H1 (cell line): ENCODE measurements around the gene CTBP2. TPM values are rescaled to one million over a fixed set of nuclear protein-coding genes. Genes with fewer than 3 reads are reported as not detected.

Experiments
- CTCF ChIA-PET: fragments of 300-600 bp; sonication (Branson Sonifier 250); formaldehyde crosslinking; loops from one replicate; lab custom pipeline; 2021; ENCODE audit not compliant: partially characterized antibody; lab: Charles Lee
- POLR2A ChIA-PET: fragments of 300-600 bp; sonication (Branson Sonifier 250); formaldehyde crosslinking; loops from one replicate; lab custom pipeline; 2021; ENCODE audit warnings: inconsistent platforms; ENCODE audit not compliant: partially characterized antibody; lab: Charles Lee
- DNase-seq, 2 experiments: peaks; one replicate each; pipeline versions ENCODE4 v3.0.0 to v3.0.0-alpha.2; 2010 to 2022; ENCODE audit warnings: low spot score in 2 of 2, low read depth in 1 of 2, mixed read lengths in 1 of 2
- FAIRE-seq: peaks from 2 replicates; lab custom pipeline; 2011; peaks lifted over from hg19 to GRCh38; lab: Jason Lieb, UNC
- H2AFZ ChIP-seq: 2 replicates; pipeline ENCODE4 v1.8.1; 2012; ENCODE audit warnings: low read length, inconsistent platforms
- H2AK5ac ChIP-seq: 2 replicates; pipeline ENCODE4 v1.6.1; 2013; ENCODE audit warnings: low read depth, low read length
- H2BK120ac ChIP-seq: replicated peaks from 2 replicates; pipeline ENCODE3; 2013; ENCODE audit warnings: low read depth, low read length, inconsistent platforms
- H2BK12ac ChIP-seq: 2 replicates; pipeline ENCODE4 v1.6.1; 2013; ENCODE audit warnings: low read depth, low read length
- H2BK15ac ChIP-seq: 2 replicates; pipeline ENCODE4 v1.6.1; 2013; ENCODE audit warnings: low read length
- H2BK20ac ChIP-seq: 2 replicates; pipeline ENCODE4 v1.6.1; 2013; ENCODE audit warnings: low read length
- H2BK5ac ChIP-seq: 2 replicates; pipeline ENCODE4 v1.6.1; 2013; ENCODE audit warnings: low read depth, low read length
- H3K14ac ChIP-seq: 2 replicates; pipeline ENCODE4 v1.6.1; 2013; ENCODE audit warnings: inconsistent platforms; ENCODE audit not compliant: insufficient read length
- H3K18ac ChIP-seq: 2 replicates; pipeline ENCODE4 v1.6.1; 2013; ENCODE audit warnings: low read length; ENCODE audit errors: extremely low read depth
- H3K23ac ChIP-seq: 2 replicates; pipeline ENCODE4 v1.6.1; 2013; ENCODE audit warnings: inconsistent platforms; ENCODE audit not compliant: insufficient read length
- H3K23me2 ChIP-seq: 2 replicates; pipeline ENCODE4 v1.6.1; 2013; ENCODE audit warnings: low read depth, low read length
- H3K27ac ChIP-seq: 2 replicates; pipeline ENCODE4 v1.6.1; 2011; ENCODE audit warnings: low read depth, low read length, inconsistent platforms
- H3K27me3 ChIP-seq, 4 experiments: replicated peaks in 1 of 4; 1 replicate in 1 of 4; 2 replicates in 3 of 4; pipeline versions ENCODE4 v1.6.1 to v1.8.1; 2011 to 2013; ENCODE audit warnings: low read length in 3 of 4, mild to moderate bottlenecking in 3 of 4, inconsistent platforms in 2 of 4, mixed read lengths in 2 of 4, moderate library complexity in 1 of 4; ENCODE audit not compliant: control insufficient read depth in 3 of 4, insufficient read depth in 3 of 4; ENCODE audit errors: extremely low read depth in 1 of 4
- H3K36me3 ChIP-seq, 4 experiments: 2 replicates each; pipeline versions ENCODE4 v1.6.1 to v1.8.1; 2011 to 2013; ENCODE audit warnings: mild to moderate bottlenecking in 4 of 4, low read length in 3 of 4, moderate library complexity in 2 of 4, control low read depth in 1 of 4, inconsistent platforms in 1 of 4; ENCODE audit not compliant: insufficient read depth in 4 of 4, control insufficient read depth in 2 of 4
- H3K4ac ChIP-seq: replicated peaks from 2 replicates; pipeline ENCODE3; 2013; ENCODE audit warnings: low read length, low read depth, mixed read lengths, inconsistent platforms; ENCODE audit not compliant: insufficient read length
- H3K4me1 ChIP-seq, 4 experiments: replicated peaks in 1 of 4; 1 replicate in 1 of 4; 2 replicates in 3 of 4; pipeline versions ENCODE4 v1.6.1 to v1.8.1; 2011 to 2013; ENCODE audit warnings: low read length in 3 of 4, inconsistent platforms in 2 of 4, mixed read lengths in 1 of 4; ENCODE audit not compliant: insufficient read depth in 4 of 4, control insufficient read depth in 3 of 4
- H3K4me2 ChIP-seq, 2 experiments: 2 replicates each; pipeline versions ENCODE4 v1.6.1 to v1.8.1; 2011 to 2013; ENCODE audit warnings: low read depth in 2 of 2, low read length in 2 of 2, control low read depth in 1 of 2, inconsistent platforms in 1 of 2, mild to moderate bottlenecking in 1 of 2; ENCODE audit not compliant: insufficient read depth in 1 of 2
- H3K4me3 ChIP-seq, 4 experiments: fragments of 200-600, 300-600 bp in 1 of 4; sonication (generic), shearing (Covaris generic), sonication (Bioruptor Twin) in 1 of 4; 2 replicates each; pipeline versions ENCODE4 v1.5.1 to v1.8.1; 2011 to 2016; ENCODE audit warnings: low read length in 4 of 4, low read depth in 3 of 4, control low read depth in 2 of 4, inconsistent platforms in 2 of 4, mild to moderate bottlenecking in 2 of 4, mixed read lengths in 1 of 4, moderate library complexity in 1 of 4; ENCODE audit not compliant: insufficient read depth in 2 of 4; ENCODE audit errors: extremely low read depth in 1 of 4
- H3K56ac ChIP-seq: replicated peaks from 2 replicates; pipeline ENCODE3; 2013; ENCODE audit warnings: low read depth, mild to moderate bottlenecking, mixed read lengths, low read length, inconsistent platforms; ENCODE audit not compliant: insufficient read length
- H3K79me1 ChIP-seq: 2 replicates; pipeline ENCODE4 v1.6.1; 2013; ENCODE audit warnings: low read depth, low read length, control low read depth
- H3K79me2 ChIP-seq, 2 experiments: 2 replicates each; pipeline versions ENCODE4 v1.6.1 to v1.8.1; 2012 to 2013; ENCODE audit warnings: low read length in 2 of 2, mild to moderate bottlenecking in 2 of 2, inconsistent platforms in 1 of 2; ENCODE audit not compliant: insufficient read depth in 2 of 2, control insufficient read depth in 1 of 2
- H3K9ac ChIP-seq, 4 experiments: replicated peaks in 1 of 4; 1 replicate in 1 of 4; 2 replicates in 3 of 4; pipeline versions ENCODE4 v1.6.1 to v1.8.1; 2011 to 2013; ENCODE audit warnings: low read depth in 3 of 4, low read length in 3 of 4, control low read depth in 2 of 4, mild to moderate bottlenecking in 2 of 4, moderate library complexity in 2 of 4, inconsistent platforms in 1 of 4; ENCODE audit errors: extremely low read depth in 1 of 4
- H3K9me3 ChIP-seq, 2 experiments: 2 replicates each; pipeline versions ENCODE4 v1.6.1 to v1.8.1; 2012 to 2013; ENCODE audit warnings: mild to moderate bottlenecking in 2 of 2, moderate library complexity in 2 of 2, control low read depth in 1 of 2, inconsistent platforms in 1 of 2, low read depth in 1 of 2, low read length in 1 of 2, mixed read lengths in 1 of 2; ENCODE audit not compliant: insufficient read depth in 2 of 2
- H4K20me1 ChIP-seq, 2 experiments: replicated peaks in 1 of 2; 2 replicates each; pipeline versions ENCODE3 to v1.8.1; 2011 to 2013; ENCODE audit warnings: inconsistent platforms in 2 of 2, low read length in 2 of 2, mild to moderate bottlenecking in 1 of 2; ENCODE audit not compliant: insufficient read depth in 2 of 2, control insufficient read depth in 1 of 2
- H4K5ac ChIP-seq: 2 replicates; pipeline ENCODE4 v1.6.1; 2013; ENCODE audit warnings: low read length, low read depth, mixed read lengths, inconsistent platforms; ENCODE audit not compliant: insufficient read length
- H4K8ac ChIP-seq: 2 replicates; pipeline ENCODE4 v1.8.0; 2013; ENCODE audit warnings: mild to moderate bottlenecking, moderate library complexity, low read length, inconsistent platforms; ENCODE audit not compliant: insufficient read depth; ENCODE audit errors: extremely low read depth
- H4K91ac ChIP-seq: replicated peaks from 2 replicates; pipeline ENCODE3; 2013; ENCODE audit warnings: low read length, mixed read lengths, inconsistent platforms; ENCODE audit not compliant: insufficient read length
- ASH2L ChIP-seq: fragments of 200-600, 300-600 bp; sonication (generic); IDR thresholded peaks from one replicate; pipeline ENCODE4 v1.7.1; 2017; ENCODE audit warnings: low read length
- ATF2 ChIP-seq: IDR thresholded peaks from 2 replicates; pipeline ENCODE4 v1.6.1; 2012; ENCODE audit warnings: low read length, inconsistent platforms
- CBX8 ChIP-seq: fragments of 300-800, 300-1000 bp; sonication (generic); IDR thresholded peaks from 2 replicates; pipeline ENCODE4 v1.7.1; 2016; ENCODE audit warnings: low read depth, low read length, borderline replicate concordance
- MAX ChIP-seq: IDR thresholded peaks from 2 replicates; pipeline ENCODE4 v1.6.1; 2012; ENCODE audit warnings: inconsistent platforms
- SP1 ChIP-seq: IDR thresholded peaks from 2 replicates; pipeline ENCODE4 v1.6.1; 2011; ENCODE audit warnings: low read depth, low read length
- WGBS, 2 experiments: shearing (Covaris generic) in 1 of 2; methylation state at CpG; one replicate each; pipeline versions ENCODE4 v1.1.6 to v1.1.7; 2013 to 2015; ENCODE audit warnings: low lambda C conversion rate in 2 of 2, mixed read lengths in 2 of 2, inconsistent platforms in 1 of 2, low coverage in 1 of 2, missing lambda C conversion rate in 1 of 2; ENCODE audit not compliant: insufficient replicate concordance in 2 of 2, insufficient coverage in 1 of 2, insufficient read length in 1 of 2; ENCODE audit errors: extremely low coverage in 1 of 2, missing lambda C conversion rate in 1 of 2; 5-methylcytosine and 5-hydroxymethylcytosine counted together
- polyA plus RNA-seq, 7 experiments: library from polyadenylated mRNA; depleted of rRNA in 3 of 7; stranded (reverse) in 5 of 7; unstranded in 2 of 7; fragments of >200 nt in 5 of 7; fragments of 200-250 nt in 2 of 7; gene quantifications; 1 replicate in 5 of 7; 2 replicates in 1 of 7; 4 replicates in 1 of 7; pipeline versions ENCODE4 v1.2.1 to v1.2.3, GENCODE V29; 2011 to 2013; ENCODE audit warnings: missing spikeins in 2 of 7, mixed read lengths in 2 of 7
- total RNA-seq: library from RNA; stranded (reverse); fragmentation: NEBNext Ultra II Directional; extraction: Animal tissue kit (Norgen Biotek cat#: 25700); gene quantifications from 2 replicates; pipeline ENCODE4 v1.2.1, GENCODE V29; 2021

Gene CTBP2
- total and polyA plus RNA-seq, 2 of the 8 experiments (the other 6 are each of a cell fraction or from before 2014, with no cell fraction given) = 208 to 221 TPM

- TF ChIP-seq MAX (no peak), ATF2 (no peak), CBX8 (no peak), SP1 (no peak), ASH2L (no peak)
- no peak overlapping the region for H2BK5ac ChIP-seq
- 83% methylated on average over 5 of the region's 5 CpGs; no CpG with 5 or more reads in 1 of the 2 experiments for WGBS, 2 experiments
- no peak overlapping the region for H3K23ac ChIP-seq
- no peaks in the 10 kb centered on the region for H3K27me3 ChIP-seq
- H4K20me1 ChIP-seq = peaks cover 0 to 2% of the 10 kb centered on the region in 2 experiments
- CTCF ChIA-PET = interaction anchor here (0.6 to 1.6 kb wide), 5 partner anchors 37 to 255 kb away, joined by 3 read pairs; no protein-coding TSS in a partner anchor
- H3K9ac ChIP-seq = no peak overlapping the region
- H3K9me3 ChIP-seq = no peaks in the 10 kb centered on the region
- H3K79me2 ChIP-seq = peaks cover 9 to 16% of the 10 kb centered on the region in 2 experiments; a peak in 3 of 4 replicates
- H3K4me3 ChIP-seq = no peak overlapping the region
- no peak overlapping the region for H2BK12ac ChIP-seq
- no peak overlapping the region for H3K18ac ChIP-seq
- H3K4me2 ChIP-seq = no peak overlapping the region
- H2BK120ac ChIP-seq = no peak overlapping the region
- no peaks in the 10 kb centered on the region for H3K79me1 ChIP-seq
- H2BK20ac ChIP-seq = no peak overlapping the region
- H4K5ac ChIP-seq = no peak overlapping the region
- POLR2A ChIA-PET = interaction anchor here (0.7 to 3.3 kb wide), 2 partner anchors 11 to 28 kb away, joined by 3 to 22 read pairs; no protein-coding TSS in a partner anchor
- DNase-seq = no peak
- H2AK5ac ChIP-seq = no peak overlapping the region
- no peak overlapping the region for H3K27ac ChIP-seq
- H3K4me1 ChIP-seq = peaks cover 0 to 7% (median 3%) of the 10 kb centered on the region in 4 experiments; a peak in 4 of 7 replicates
- no peak overlapping the region for H4K8ac ChIP-seq
- no peak for FAIRE-seq
- no peak overlapping the region for H3K4ac ChIP-seq
- no peak overlapping the region for H2BK15ac ChIP-seq
- no peak overlapping the region for H2AFZ ChIP-seq
- no peak overlapping the region for H3K14ac ChIP-seq
- H3K56ac ChIP-seq = no peak overlapping the region
- H3K23me2 ChIP-seq = peaks cover 9% of the 10 kb centered on the region; the same call in 1 of the 2 replicates
- H3K36me3 ChIP-seq = peaks cover 0 to 2% (median 0%) of the 10 kb centered on the region in 4 experiments; a peak in 2 of 8 replicates
- no peak overlapping the region for H4K91ac ChIP-seq
Observed at GRCh38 chr10:125163803-125164202, 3.4 kb upstream of the CTBP2 start.
